Measurements from ENCODE around the gene KDM4D. TPM values are rescaled to one million over a fixed set of nuclear protein-coding genes. Genes with fewer than 3 reads are reported as not detected.
"Not testable (repeated sequence)": the region's sequence is repeated elsewhere in the genome, so short reads cannot be mapped to it uniquely, and the experiment has no call there.

Gene KDM4D
- total RNA-seq, 1 donor from 2014 or later: 1.8 TPM

DNA sequence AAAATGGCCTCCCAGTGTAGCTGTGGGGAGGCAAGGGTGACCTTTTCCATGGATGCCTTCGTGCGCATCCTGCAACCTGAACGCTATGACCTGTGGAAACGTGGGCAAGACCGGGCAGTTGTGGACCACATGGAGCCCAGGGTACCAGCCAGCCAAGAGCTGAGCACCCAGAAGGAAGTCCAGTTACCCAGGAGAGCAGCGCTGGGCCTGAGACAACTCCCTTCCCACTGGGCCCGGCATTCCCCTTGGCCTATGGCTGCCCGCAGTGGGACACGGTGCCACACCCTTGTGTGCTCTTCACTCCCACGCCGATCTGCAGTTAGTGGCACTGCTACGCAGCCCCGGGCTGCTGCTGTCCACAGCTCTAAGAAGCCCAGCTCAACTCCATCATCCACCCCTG is 24.8 kb downstream of the KDM4D start:
- no peak for DNase-seq (ENCODE audit: low read depth)
- no peak overlapping the region for H3K4me3 ChIP-seq (ENCODE audit: low read depth, low read length)
- TF ChIP-seq, protein P1, sequence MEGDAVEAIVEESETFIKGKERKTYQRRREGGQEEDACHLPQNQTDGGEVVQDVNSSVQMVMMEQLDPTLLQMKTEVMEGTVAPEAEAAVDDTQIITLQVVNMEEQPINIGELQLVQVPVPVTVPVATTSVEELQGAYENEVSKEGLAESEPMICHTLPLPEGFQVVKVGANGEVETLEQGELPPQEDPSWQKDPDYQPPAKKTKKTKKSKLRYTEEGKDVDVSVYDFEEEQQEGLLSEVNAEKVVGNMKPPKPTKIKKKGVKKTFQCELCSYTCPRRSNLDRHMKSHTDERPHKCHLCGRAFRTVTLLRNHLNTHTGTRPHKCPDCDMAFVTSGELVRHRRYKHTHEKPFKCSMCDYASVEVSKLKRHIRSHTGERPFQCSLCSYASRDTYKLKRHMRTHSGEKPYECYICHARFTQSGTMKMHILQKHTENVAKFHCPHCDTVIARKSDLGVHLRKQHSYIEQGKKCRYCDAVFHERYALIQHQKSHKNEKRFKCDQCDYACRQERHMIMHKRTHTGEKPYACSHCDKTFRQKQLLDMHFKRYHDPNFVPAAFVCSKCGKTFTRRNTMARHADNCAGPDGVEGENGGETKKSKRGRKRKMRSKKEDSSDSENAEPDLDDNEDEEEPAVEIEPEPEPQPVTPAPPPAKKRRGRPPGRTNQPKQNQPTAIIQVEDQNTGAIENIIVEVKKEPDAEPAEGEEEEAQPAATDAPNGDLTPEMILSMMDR (conservative IDR thresholded peaks at IDR 0.05; ENCODE audit: low read depth, low read length): no peak

DNA sequence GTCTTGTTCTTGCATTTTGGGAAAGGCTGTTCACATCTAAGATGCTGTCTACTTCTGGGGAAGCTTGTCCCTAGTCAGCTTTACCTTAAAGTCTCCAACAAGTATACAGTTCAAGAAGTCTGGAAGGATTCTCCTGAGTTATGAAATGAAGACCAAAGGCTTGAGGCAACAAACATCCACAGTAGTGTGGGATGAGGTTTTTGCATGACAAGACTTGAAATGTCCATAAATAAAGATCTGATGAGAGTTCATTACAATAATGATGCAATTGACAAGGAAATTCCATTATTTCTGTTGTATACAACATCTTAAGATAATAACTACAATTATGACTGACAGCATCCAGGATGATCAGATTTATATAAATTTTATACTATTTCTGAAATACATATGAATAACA is 30.2 kb downstream of the KDM4D start:
- TF ChIP-seq, protein P1 (conservative IDR thresholded peaks at IDR 0.05; ENCODE audit: low read depth, low read length): no peak
- no peak overlapping the region for H3K4me3 ChIP-seq (ENCODE audit: low read depth, low read length)
- DNase-seq (ENCODE audit: low read depth): no peak

DNA sequence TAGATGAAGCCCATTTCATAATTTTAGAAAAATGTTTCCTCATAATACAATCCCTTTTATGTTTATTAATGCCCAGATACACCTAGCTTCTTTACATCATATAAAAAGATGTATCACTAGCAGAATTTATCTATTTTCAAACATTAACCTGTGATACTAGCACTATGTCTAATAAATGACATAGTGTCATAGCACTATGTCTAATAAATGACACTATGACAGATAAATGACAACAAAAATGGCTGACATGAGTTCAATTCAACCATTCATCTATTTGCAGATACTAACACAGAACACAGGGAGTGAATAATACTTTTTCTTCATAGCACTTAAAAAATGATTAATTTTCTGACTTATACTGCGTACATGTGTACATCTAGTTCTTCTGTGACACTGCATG is 32.1 kb downstream of the KDM4D start:
- no peak overlapping the region for H3K4me3 ChIP-seq (ENCODE audit: low read depth, low read length)
- no peak for DNase-seq (ENCODE audit: low read depth)
- TF ChIP-seq, protein P1 (conservative IDR thresholded peaks at IDR 0.05; ENCODE audit: low read depth, low read length): no peak

DNA sequence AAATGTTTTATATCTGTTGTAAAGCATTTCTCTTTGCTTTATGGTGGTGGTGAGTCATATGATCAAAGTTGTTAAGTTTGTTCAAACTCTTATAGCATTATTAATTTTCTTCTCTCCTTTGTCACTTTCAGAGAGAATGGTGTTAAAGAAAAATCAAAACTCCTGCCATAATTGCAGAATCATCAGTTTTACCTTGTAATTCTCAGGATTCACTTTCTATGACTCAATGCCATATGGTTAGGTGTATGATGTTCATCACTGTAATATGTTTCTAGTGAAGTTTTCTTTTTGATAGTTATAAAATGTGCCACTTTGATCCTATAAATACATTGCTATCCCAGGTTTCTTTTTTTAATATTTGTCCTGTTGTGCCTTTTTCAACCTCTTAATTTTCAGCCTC is 37.9 kb downstream of the KDM4D start:
- DNase-seq (ENCODE audit: low read depth): no peak
- TF ChIP-seq, protein P1 (conservative IDR thresholded peaks at IDR 0.05; ENCODE audit: low read depth, low read length): no peak
- no peak overlapping the region for H3K4me3 ChIP-seq (ENCODE audit: low read depth, low read length)

DNA sequence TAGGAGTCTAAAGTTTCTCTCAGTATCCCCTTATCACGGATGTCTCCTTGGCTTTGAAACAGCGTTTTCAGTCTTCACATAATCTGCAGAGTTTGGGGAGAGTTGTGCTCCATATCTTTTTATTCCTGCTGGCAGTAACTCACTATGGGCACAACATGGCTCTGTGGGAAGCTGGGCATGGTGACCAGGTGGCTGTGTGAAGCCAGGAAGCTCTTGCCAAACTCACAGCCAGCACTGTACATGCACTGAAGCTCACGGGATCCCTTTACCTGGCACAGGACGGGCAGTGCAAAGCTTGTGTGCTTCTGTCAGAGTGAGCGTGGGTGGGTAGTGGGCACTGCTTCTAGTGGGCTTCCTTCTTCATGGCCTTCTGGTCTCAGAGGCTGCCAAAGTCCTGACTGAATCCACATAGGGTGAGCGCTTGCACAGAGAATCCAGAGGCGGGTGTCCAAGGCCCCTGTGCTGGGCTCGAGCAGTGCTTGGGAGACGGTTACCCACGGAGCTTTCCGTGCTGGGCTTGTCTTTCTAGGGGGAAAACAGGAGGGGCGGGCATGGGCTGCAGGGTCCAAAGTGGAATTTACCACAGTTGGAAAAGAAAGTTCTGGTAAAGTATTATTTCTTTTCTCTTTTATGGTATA is 40.8 kb downstream of the KDM4D start:
- DNase-seq (ENCODE audit: low read depth): no peak
- H3K4me3 ChIP-seq (ENCODE audit: low read depth, low read length): no peak overlapping the region
- TF ChIP-seq, protein P1 (conservative IDR thresholded peaks at IDR 0.05; ENCODE audit: low read depth, low read length): no peak

DNA sequence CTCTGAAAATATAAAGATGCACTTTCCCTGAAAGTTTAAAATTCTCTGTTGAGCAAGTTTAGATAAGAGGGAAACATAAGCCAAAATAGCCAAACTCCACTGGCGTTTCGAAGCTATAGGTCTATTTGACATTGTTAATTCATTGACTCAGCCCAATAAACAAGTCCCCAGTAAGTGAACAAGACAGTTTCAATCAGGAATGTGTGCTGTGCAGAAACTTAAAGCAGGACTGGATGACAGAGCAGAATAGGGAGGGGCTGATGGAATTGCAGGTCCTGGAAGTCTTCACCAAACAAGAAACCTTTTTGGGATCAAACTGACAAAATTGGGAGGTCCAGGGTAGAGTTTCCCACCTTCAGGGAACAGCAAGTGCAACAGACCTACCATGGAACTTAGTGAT is 42.6 kb downstream of the KDM4D start:
- H3K4me3 ChIP-seq (ENCODE audit: low read depth, low read length): no peak overlapping the region
- TF ChIP-seq, protein P1 (conservative IDR thresholded peaks at IDR 0.05; ENCODE audit: low read depth, low read length): no peak
- no peak for DNase-seq (ENCODE audit: low read depth)

DNA sequence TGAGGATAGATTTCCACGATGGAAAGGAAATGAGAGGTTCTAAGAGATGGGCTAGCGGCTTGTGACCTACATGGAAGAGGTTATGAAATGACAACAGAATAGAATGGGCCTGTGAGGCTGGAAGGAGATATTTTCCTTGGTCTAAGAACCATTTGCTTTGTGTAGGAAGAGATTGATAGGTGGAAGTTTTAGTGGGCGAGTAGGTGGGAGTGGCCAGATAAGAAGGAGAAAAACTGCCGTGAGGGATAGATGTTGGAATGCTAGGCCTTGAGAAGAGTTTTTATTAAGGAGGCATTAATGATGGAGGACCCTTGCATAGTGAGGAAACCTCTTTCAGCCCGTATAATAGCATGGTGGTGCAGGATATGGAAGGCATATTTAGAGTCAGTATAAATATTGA is 48.0 kb downstream of the KDM4D start:
- not testable (repeated sequence) for H3K4me3 ChIP-seq (ENCODE audit: low read depth, low read length); DNase-seq (ENCODE audit: low read depth)
